ENCODE measurements around the gene STARD3.

The STARD3 gene

GRCh38 chr17:39634384-39634871 is 2.5 kb upstream of the STARD3 start:
- peak in 7 of 56 donors; percentile 5 to 58 (median 24) for DNase-seq

GRCh38 chr17:39635614-39636176 is 1.2 kb upstream of the STARD3 start:
- no peak for DNase-seq

- no peak for DNase-seq
Observed at GRCh38 chr17:39636587-39636926, 387 bp upstream of the STARD3 start.

- DNase-seq: no peak
Observed at GRCh38 chr17:39638317-39638716, 1.4 kb downstream of the STARD3 start.

DNA sequence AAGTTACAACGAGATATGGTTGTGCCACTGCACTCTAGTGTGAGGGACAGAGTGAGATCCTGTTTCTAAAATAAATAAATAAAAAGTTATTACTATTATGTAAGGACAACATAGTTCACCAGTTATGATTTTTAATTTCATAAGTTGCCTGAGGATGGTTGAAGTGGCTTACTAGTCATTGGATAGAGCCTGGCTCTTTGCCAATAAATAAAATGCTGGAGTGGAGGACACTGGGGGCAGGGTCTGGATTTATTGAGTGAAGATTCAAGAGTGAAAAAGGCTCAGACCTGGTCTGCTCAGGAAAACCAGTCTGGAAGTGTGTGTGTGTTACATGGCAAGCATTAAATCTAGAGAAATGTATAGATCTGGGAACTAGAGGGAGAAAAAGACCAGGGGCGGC is 2.1 kb downstream of the STARD3 start:
- DNase-seq: no peak

DNA sequence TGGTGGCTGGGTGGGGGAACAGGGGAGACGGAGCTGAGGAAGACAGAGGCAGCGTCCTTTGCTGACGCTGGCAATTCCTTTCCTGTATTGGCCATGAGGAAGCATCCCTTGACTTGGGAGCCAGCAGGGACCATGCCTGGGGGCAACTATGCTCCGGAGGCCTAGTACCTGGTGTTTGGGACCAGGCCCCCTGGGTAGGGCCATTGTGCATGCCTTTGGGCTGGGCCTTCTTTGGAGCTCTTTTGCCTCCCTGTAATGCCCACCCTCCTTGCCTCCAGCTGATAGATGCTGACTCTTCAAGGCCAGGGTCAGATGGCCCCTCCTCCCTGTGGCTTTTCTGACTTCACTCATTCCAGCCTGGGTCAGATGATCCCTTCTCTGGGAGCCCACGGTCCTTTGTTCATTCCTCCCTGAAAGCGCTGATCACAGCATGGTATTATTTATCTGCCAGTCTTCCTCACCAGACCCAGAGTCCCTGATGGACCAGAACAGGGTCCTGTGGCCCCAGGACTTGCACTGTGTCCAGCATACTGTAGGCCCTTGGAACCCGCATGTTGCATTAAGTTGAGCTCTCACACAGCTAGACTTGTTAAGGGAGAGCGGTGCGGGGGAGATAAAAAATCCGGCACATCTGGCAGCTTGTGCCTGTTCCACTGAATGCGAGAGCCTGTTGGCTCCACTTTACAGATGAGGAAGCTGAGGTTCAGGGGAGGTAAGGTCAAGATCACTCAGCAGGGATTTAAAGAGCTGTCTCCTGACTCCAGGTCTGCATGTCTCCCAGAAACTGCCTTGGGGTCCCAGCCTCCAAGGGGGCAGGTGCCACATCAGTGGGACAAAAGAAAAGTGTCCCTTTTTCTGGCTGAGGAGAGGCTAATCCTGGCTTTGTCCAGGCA is 2.9 kb downstream of the STARD3 start:
- DNase-seq: no peak

DNA sequence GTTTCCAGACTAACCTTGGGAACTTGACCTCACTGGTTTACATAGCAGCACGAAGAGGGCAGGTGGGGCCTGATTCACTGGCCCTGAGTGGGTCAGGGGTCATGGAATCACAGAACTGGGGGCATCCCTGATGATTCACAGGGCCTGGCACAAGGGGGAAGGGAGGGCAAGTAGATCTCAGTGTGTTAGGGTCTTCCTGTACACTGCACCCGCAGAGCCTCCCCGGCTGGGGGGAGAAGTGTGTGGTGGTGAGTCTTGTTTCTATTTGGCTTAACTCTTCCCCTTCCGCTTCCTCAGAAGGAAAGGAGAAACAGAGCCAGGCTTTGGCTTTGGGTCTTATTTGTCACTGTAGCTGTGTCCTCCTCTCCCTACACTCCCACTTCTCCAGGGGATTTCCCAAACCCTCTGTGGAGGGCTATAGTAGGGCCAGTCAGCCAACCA is 3.7 kb downstream of the STARD3 start:
- DNase-seq: no peak

DNA sequence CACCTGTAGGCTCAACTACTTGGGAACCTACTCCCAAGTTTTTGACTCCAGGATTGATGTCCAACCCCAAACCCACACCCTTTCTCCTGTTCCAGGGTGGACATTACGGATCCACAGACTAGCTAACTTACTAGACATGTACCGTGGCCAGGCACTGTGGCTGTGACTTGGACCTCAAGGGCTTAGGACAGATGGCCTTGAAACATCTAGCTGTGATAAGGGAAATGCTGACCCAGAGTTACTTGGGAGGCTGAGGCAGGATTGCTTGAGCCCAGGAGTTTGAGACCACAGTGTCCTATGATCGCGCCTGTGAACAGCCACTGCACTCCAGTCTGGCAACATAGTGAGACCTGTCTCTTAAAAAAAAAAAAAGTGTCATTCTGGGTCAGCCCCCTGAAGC is 4.2 kb downstream of the STARD3 start:
- DNase-seq: no peak

DNA sequence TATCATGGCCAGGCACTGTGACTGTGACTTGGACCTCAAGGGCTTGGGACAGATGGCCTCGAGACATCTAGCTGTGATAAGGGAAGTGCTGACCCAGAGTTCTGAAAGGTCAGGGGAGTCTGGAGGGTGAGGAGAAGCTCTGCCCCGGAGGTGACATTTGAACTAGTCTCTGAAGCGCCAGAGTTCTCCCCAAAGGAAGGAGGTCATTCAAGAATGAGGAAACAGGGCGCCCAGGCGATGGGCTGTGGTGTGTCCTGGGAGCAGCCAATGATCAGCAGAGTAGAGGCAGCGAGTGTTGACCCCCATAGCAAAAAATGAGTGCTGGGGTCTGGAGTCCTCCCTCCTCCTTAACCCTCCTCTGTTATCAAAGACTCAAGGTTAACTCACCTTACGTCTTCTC is 4.9 kb downstream of the STARD3 start:
- no peak for DNase-seq

DNA sequence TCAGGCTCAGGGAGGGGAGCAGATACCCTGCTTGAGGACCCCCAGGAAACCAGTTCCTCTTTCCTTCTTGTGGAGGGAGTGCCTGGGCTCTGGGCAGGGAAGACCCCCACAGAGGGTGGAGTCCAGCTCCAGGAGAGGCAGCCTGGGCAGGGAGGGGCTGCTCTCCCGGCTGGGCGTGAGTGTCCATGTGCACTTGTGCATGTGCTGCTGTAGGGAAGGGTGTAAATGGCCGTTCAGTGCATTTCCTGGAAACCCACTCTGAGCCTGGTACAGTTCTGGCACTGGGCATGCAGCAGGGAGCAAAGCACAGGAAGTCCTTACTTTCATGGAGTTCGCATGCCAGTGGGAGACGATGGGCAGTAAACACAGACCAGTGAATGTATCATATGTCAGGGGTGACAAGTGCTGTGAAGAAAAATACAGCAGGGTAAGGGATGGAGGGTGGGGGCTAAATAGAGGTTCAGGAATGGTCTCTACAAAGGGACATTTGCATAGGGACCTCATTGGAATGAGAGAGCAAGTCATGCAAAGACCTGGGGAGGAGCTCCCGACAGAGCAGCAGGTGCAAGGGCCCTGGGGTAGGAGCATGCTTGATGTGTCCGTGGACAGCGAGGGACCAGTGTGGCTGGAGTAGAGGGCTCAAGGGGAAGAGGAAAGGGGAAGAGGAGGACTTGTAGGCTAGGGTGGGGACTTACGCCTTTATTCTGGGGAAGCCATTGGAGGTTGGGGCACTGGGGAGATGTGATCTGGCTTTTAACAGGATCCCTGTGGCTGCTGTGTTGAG is 5.5 kb downstream of the STARD3 start:
- no peak for DNase-seq

GRCh38 chr17:39643271-39643670 is 6.3 kb downstream of the STARD3 start:
- DNase-seq: no peak

DNA sequence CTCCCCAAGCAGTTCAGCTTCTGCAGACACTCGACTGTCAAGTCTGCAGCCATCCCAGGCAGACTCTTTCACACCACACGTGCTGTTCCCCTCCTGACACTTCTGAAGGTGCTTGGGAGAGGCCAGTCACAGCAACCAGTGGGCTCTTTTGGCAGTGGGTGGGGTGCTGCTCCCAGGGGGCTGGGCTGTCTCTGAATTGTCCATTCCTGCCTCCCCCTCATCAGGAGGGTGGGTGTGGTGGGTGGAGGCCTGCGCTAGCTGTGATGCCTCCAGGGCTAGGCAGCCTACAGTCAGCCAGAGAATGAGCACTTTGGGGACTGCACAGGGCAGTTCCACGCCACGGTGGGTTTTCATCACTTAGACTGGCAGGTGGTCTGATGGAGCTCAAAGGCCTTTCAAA is 10.3 kb downstream of the STARD3 start:
- no peak for DNase-seq

DNA sequence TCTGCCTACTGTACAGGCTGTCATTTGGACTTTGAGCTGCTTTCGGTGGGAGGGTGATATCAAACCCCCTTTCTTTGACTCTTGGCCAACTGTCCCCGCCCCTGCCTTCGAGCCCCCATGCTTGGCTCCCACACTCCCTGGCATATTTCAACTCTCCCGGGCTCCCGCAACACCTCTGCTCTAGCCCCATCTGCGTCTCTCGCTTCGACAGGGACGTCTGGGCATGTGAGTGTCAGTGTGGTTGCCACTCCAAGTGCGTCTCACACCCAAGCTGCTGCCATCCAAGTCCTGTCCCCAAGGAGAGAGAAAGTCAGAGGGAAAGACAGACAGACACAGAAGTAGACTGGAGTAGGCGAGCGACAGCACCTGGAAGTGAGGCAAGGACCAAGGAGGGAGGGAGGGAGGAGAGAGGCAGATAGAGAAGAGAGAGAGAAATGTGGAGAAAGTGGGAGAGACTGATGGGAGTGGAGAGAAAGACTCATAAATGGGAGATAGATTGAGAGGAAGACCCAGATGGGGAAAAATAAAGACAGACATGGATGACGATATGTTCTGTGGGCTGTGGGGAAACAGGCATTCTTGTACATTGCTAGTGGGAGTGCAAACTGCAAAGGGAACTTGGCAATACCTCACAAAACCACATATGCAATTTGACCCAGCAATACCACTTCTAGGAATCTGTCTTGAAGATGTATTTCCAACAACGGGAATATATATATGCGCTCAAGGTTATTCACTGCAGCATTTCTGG is 11.8 kb downstream of the STARD3 start:
- DNase-seq: peak in 2 of 56 donors; percentile 10 to 19

- DNase-seq: no peak
Observed at GRCh38 chr17:39650121-39650579, 13.2 kb downstream of the STARD3 start.

DNA sequence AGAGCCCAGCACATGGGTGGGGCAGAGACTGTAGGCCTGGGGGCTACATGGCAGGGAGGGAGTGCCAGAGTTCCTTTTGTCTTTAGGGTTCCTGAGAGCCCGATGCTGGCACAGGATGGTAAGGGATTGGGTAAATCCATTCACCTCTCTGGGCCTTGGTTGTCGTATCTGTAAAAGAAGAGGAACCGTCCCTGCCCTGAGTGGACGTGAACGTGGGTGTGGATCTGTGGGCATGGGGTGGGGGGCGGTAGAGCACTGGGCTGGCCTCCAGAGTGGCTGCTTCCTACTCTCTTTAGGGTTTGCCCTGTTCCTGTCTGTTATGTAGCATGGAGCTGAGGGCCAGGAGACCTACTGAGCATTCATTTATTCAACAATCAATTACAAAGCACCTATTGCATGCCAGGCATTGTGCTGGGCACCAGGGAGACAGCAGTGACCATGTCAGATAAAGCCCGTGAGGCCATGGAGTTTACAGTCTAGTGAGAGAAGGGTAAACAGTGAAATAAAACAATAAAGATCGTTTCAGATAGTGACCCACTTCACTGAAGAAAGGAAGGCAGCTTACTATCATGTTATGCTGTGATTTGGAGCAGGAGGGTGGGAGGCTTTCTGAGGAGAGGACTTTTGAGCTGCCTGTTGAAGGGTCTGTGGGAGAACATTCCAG is 15.1 kb downstream of the STARD3 start:
- DNase-seq: no peak

DNA sequence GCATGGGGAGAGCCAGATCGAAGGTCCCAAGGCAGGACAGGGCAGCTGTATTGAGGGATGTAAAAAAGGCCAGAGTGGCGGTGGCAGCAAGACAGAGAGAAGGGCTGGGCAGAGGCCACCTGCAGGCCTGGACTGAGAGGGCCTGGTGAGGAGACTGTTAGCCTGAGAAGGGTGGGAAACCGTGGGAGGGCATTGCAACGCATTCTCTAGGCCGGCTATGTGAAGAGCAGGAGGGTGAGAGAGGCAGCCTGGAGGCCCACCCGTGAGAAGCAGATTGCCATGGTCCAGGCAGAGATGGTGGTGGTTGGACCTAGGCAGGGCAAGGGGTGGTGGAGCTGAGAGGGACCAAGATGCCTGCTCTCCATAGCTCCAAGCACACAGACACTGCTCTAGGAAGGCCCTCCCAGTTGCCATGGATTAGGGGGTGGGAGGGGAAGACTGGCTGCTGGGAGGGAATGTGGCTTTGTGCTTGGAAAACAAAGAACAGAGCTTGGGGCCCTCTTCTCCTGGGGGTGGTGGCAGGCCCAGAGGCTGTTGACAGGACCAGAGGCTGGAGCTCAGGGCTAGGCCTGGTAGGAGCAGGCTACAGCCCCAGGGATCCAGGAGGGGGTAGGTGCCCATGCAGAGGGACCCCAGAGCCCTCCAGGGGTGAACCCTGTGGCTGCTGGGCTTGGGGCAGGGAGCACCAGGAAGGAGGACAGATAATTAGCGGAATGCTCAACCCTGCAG is 15.8 kb downstream of the STARD3 start:
- peak in 42 of 56 donors; percentile 17 to 83 (median 52) for DNase-seq

DNA sequence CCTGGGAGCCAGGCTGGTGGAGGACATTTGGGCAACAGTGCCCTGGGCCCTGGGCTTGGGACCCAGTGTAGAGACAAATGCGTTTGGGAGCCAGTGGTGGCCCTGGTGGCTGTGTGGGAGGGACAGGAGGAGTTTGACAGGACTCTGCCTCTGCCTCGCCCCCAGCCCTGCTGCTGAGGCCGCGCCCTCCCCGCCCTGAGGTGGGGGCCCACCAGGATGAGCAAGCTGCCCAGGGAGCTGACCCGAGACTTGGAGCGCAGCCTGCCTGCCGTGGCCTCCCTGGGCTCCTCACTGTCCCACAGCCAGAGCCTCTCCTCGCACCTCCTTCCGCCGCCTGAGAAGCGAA is 16.3 kb downstream of the STARD3 start:
- DNase-seq: no peak

- peak in 36 of 56 donors; percentile 7 to 77 (median 40) for DNase-seq
Observed at GRCh38 chr17:39653662-39654331, 16.9 kb downstream of the STARD3 start.

GRCh38 chr17:39655105-39655504 is 18.2 kb downstream of the STARD3 start:
- no peak for DNase-seq
